Activated CD8-positive, alpha-beta T cell treated with anti-CD3 and anti-CD28 coated beads for 36 hours (primary cell): Measurements from ENCODE around the gene TP53RK. TPM values are rescaled to one million over a fixed set of nuclear protein-coding genes. Genes with fewer than 3 reads are reported as not detected.

Experiments
- ATAC-seq: fragments of 200-7000 bp; cut with Tn5 transposase; one replicate; pipeline ENCODE4 v1.10.0; 2021; ENCODE audit warnings: mild to moderate bottlenecking, moderate library complexity
- CTCF ChIA-PET: fragments of 350-600 bp; sonication (Branson Sonifier 250); formaldehyde crosslinking; loops from one replicate; lab custom pipeline; 2021; ENCODE audit warnings: antibody characterized with exemption; lab: Charles Lee
- POLR2A ChIA-PET: fragments of 350-600 bp; sonication (Branson Sonifier 250); formaldehyde crosslinking; loops from one replicate; lab custom pipeline; 2021; ENCODE audit warnings: antibody characterized with exemption; lab: Charles Lee
- DNase-seq: peaks from one replicate; pipeline ENCODE4 v3.0.0-alpha.2; 2020
- H3K27ac Mint-ChIP-seq: one replicate; pipeline ENCODE4 v1.8.0; 2021; ENCODE audit warnings: mild to moderate bottlenecking, mixed read lengths
- H3K27me3 Mint-ChIP-seq: one replicate; pipeline ENCODE4 v1.8.0; 2021; ENCODE audit warnings: mixed read lengths
- H3K36me3 Mint-ChIP-seq: one replicate; pipeline ENCODE4 v1.8.0; 2021; ENCODE audit warnings: low read depth, mixed read lengths
- H3K4me1 Mint-ChIP-seq: one replicate; pipeline ENCODE4 v1.8.0; 2021; ENCODE audit warnings: low read depth, mixed read lengths
- H3K4me3 Mint-ChIP-seq: one replicate; pipeline ENCODE4 v1.8.0; 2021; ENCODE audit warnings: mild to moderate bottlenecking, moderate library complexity, mixed read lengths
- H3K9me3 Mint-ChIP-seq: one replicate; pipeline ENCODE4 v1.8.0; 2021; ENCODE audit warnings: mixed read lengths
- CTCF ChIP-seq: fragments of 200-600 bp; IDR thresholded peaks from one replicate; pipeline ENCODE4 v1.8.0; 2022; ENCODE audit warnings: antibody characterized with exemption, mild to moderate bottlenecking
- intact Hi-C: fragments of 100-400 bp; cut with micrococcal nuclease; formaldehyde crosslinking; loops from one replicate; pipeline ENCODE4 v1.10.0; 2022
- total RNA-seq, 2 experiments: library from RNA; stranded (reverse); gene quantifications; one replicate each; pipeline ENCODE4 v1.2.3, GENCODE V29; 2021

Gene TP53RK
- total RNA-seq, 2 experiments from 2014 or later: 12.2 to 13.6 TPM

GRCh38 chr20:46638898-46639274, 50.4 kb downstream of the TP53RK start:
- H3K27ac Mint-ChIP-seq: no peak overlapping the region
- no peak for TF ChIP-seq CTCF
- H3K9me3 Mint-ChIP-seq: no peaks in the 10 kb centered on the region
- H3K4me3 Mint-ChIP-seq: no peak overlapping the region
- ATAC-seq (no peak), DNase-seq (no peak)
- H3K27me3 Mint-ChIP-seq: peaks cover 8% of the 10 kb centered on the region
- no peaks in the 10 kb centered on the region for H3K36me3 Mint-ChIP-seq
- ChIA-PET CTCF (no interaction called here), POLR2A (no interaction called here)
- H3K4me1 Mint-ChIP-seq: no peaks in the 10 kb centered on the region
- intact Hi-C loops: no loop called here

- Mint-ChIP-seq H3K27ac (no peak overlapping the region), H3K4me3 (no peak overlapping the region), H3K27me3 (peaks cover 6% of the 10 kb centered on the region), H3K9me3 (no peaks in the 10 kb centered on the region), H3K4me1 (no peaks in the 10 kb centered on the region), H3K36me3 (no peaks in the 10 kb centered on the region)
- DNase-seq (no peak), ATAC-seq (no peak)
- ChIA-PET POLR2A (no interaction called here), CTCF (no interaction called here)
- intact Hi-C loops: no loop called here
- TF ChIP-seq CTCF: no peak
These were observed 50.9 kb downstream of the TP53RK start for GRCh38 chr20:46638134-46638897.

- DNase-seq: no peak
- H3K27ac Mint-ChIP-seq: no peak overlapping the region
- ChIA-PET CTCF (no interaction called here), POLR2A (no interaction called here)
- H3K4me1 Mint-ChIP-seq: no peaks in the 10 kb centered on the region
- peaks cover 5% of the 10 kb centered on the region for H3K27me3 Mint-ChIP-seq
- no peak for ATAC-seq
- intact Hi-C loops: no loop called here
- no peaks in the 10 kb centered on the region for H3K36me3 Mint-ChIP-seq
- H3K9me3 Mint-ChIP-seq: no peaks in the 10 kb centered on the region
- no peak overlapping the region for H3K4me3 Mint-ChIP-seq
- TF ChIP-seq CTCF: no peak
These were observed 51.7 kb downstream of the TP53RK start for GRCh38 chr20:46637427-46638133.

- intact Hi-C loops: no loop called here
- ChIA-PET CTCF (no interaction called here), POLR2A (no interaction called here)
- no peak overlapping the region for H3K4me3 Mint-ChIP-seq
- DNase-seq (no peak), ATAC-seq (no peak)
- H3K27ac Mint-ChIP-seq: no peak overlapping the region
- peaks cover 5% of the 10 kb centered on the region for H3K27me3 Mint-ChIP-seq
- H3K4me1 Mint-ChIP-seq: no peaks in the 10 kb centered on the region
- no peak for TF ChIP-seq CTCF
- H3K9me3 Mint-ChIP-seq: no peaks in the 10 kb centered on the region
- no peaks in the 10 kb centered on the region for H3K36me3 Mint-ChIP-seq
These were observed 52.2 kb downstream of the TP53RK start for GRCh38 chr20:46637020-46637419.

GRCh38 chr20:46636514-46636913, 52.7 kb downstream of the TP53RK start:
- Mint-ChIP-seq H3K36me3 (no peaks in the 10 kb centered on the region), H3K27ac (no peak overlapping the region), H3K27me3 (peaks cover 5% of the 10 kb centered on the region), H3K4me1 (no peaks in the 10 kb centered on the region), H3K9me3 (no peaks in the 10 kb centered on the region), H3K4me3 (no peak overlapping the region)
- no peak for DNase-seq
- no peak for ATAC-seq
- TF ChIP-seq CTCF: no peak
- ChIA-PET CTCF (no interaction called here), POLR2A (no interaction called here)
- intact Hi-C loops: no loop called here
